Fibroblast of gingiva (primary cell): ENCODE results near the gene CSNK2A1.
"Not testable (repeated sequence)": the region's sequence is repeated elsewhere in the genome, so short reads cannot be mapped to it uniquely, and the experiment has no call there.

Experiments
- DNase-seq: peaks from one replicate; pipeline ENCODE4 v3.0.0-alpha.2; 2011; ENCODE audit warnings: low read depth

Gene CSNK2A1

GRCh38 chr20:454951-455350 lies 88.6 kb downstream of the CSNK2A1 start:
- DNase-seq = no peak

GRCh38 chr20:452021-452420 lies 91.6 kb downstream of the CSNK2A1 start:
- not testable (repeated sequence) for DNase-seq

DNA sequence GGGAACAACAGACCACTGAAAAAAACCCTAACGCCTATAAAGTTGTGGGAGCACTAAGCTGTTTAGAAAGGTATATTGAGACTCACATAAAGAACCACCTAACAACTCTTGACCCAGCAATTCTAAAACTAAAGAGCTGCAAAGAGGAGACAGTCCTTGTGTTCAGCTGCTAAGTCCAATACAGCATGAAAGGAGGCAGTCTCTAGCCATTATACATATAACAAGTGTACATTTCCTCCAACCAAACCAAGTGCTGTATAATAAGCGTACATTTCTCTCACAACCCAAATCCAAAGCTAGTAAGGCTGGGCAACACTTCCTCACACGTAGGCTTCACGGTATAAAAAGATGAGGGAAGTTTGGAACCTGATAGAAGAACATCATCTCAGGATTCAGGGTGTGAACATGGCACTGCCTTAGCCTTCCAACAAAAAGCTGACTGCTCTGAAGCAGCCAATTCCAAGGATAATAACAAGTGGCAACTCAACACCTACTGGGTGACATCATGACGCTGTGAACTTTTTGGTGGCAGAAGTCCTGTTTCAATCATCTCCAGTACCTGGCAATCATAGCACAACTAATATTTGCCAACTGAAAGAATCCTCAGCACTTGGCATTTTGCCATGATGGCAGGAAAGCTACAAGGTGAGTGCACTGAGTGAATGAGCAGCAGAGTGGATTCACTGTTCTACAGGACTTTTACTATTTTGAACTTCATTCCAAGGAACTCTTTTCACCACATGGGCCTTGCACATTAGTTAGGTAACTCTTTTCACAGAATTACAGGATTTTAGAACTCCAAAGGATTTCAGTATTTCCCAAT lies 97.9 kb downstream of the CSNK2A1 start:
- DNase-seq = no peak

- peak; percentile 66 for DNase-seq
These were observed 98.6 kb downstream of the CSNK2A1 start for GRCh38 chr20:444862-445426.

DNA sequence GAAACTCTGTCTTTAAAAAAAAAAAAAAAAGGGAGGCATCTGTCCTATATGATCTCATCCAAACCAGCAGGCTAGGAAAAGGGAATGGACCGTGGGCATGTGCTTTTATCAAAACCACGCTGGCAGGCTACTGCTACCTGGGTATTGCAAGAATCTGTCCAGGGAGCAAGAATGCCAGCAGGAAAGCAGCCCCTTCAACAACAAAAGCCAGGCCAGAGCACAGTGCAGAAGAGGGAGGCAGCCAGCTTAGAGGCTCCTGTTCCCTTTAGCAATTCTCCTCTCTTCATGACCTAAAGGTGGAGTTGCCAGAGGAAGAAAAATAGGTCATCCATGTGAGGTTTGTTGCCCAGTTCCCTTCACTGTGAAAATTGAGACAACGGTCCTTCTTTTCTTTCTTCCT lies 99.5 kb downstream of the CSNK2A1 start:
- no peak for DNase-seq

GRCh38 chr20:443223-443775 lies 100.3 kb downstream of the CSNK2A1 start:
- no peak for DNase-seq

- DNase-seq = no peak
These were observed 103.0 kb downstream of the CSNK2A1 start for GRCh38 chr20:440636-441035.

GRCh38 chr20:440148-440547 lies 103.4 kb downstream of the CSNK2A1 start:
- DNase-seq = no peak

DNA sequence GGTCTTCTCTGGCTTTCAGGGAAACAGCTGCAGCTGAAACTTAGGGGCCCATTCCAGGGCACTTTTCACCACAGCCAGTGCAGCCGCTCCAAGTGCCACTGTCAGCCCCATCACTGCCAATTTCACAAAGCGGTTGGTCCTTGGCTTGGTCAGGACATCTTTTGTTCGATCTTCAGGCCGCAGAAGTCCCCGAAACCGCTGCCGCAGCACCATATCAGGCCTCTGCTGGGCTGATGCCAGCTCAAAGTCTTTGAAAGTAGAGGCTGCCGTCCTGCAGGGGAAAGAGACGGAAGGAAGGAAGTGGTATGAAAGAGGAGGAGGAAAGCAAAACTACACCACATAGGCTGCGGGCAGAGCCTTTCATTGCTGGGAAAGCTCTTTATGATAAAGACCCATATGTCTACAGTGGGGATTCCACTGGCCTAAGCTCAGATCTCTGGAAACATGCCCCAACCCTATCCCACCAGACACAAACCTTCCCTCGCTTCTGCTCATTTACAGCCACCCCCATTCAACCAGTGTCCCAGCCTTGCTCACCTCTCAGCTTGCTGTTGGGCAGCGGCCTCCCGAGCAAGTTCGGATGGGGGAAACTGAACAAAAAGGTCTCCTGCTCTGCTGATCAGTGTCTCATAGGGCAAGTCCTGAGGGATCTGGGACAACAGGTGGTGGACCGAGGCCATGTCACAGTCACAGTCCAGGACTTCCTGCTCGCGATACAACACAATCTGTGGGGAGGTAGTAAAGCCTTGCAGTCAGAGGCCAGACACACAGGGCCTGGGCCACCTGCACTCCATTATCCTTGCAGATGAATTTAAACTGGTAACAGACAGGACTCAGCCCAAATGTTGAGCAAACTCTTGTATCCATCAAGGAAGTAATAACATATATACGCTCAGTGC lies 104.8 kb downstream of the CSNK2A1 start:
- DNase-seq = no peak

DNA sequence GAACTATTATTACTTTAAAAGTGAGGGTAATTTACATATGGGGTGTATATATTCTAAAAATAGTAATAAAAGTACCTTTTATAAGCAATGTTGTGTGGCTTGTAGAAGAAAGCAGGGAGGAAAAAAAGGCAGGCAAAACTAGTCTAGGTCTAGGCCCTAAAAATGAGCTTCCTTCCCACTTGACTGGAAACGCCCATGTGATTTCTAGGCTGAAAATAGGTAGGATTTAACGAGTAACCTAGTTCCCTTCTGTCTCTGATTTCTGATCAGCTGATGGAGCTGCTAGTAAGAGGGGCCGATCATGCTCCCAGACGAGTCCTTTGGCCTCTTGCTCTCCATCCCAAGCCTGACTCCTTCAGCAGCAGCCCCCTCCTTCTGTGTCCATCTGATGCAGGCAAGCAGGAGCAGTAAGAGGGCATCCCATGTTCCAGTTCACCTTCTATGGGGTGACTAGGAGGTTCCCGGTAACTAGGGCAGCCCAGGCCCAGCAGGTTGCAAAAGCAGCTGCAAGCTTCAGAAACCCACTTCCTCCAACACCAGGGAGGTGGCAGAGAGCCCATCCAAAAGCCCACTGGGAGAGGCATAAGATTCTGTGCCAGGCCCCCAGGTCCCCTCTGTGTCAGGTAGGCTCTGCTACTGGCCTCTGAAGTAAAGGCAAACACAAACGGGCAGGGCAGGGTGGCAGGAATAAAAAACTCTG lies 105.7 kb downstream of the CSNK2A1 start:
- no peak for DNase-seq

DNA sequence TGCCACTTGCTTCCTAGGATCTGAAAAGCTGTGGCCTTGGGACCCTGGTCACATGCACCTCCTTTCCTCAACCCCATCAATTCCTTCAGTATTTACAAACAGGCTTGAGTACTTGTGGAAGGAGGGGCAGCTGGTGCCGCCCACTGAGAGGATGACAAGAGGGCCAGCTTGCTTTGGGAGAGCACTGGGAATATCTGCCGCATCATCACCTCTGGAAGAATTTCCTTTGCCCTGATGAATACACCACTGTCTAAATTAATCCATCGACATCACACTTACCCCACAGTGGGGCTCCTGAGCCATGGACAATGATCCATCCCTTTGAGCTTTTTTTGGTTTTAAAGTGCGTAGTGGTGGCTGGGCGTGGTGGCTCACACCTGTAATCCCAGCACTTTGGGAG lies 107.1 kb downstream of the CSNK2A1 start:
- DNase-seq = no peak

DNA sequence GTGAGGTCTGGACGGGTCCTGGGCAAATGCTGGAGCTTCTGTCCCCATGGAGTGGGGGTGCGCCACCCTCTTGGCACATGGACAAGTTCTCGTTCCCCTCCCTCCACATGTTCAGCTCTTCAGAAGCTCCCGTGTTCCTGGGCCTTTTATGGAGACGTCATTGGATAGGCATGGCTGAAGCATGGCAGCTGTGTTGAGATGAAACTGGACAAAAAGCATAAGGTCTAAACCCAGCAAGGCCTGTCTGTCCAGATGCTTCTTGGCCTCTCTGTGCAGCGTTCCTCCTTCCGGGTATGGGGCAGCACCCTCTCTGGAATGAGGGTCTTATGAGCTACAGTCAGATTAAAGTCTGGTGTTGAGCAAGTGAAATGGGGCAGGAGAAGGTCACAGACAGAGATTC lies 108.0 kb downstream of the CSNK2A1 start:
- DNase-seq = no peak

- DNase-seq = no peak
These were observed 108.8 kb downstream of the CSNK2A1 start for GRCh38 chr20:434661-435419.

GRCh38 chr20:434221-434620 lies 109.4 kb downstream of the CSNK2A1 start:
- DNase-seq = no peak

DNA sequence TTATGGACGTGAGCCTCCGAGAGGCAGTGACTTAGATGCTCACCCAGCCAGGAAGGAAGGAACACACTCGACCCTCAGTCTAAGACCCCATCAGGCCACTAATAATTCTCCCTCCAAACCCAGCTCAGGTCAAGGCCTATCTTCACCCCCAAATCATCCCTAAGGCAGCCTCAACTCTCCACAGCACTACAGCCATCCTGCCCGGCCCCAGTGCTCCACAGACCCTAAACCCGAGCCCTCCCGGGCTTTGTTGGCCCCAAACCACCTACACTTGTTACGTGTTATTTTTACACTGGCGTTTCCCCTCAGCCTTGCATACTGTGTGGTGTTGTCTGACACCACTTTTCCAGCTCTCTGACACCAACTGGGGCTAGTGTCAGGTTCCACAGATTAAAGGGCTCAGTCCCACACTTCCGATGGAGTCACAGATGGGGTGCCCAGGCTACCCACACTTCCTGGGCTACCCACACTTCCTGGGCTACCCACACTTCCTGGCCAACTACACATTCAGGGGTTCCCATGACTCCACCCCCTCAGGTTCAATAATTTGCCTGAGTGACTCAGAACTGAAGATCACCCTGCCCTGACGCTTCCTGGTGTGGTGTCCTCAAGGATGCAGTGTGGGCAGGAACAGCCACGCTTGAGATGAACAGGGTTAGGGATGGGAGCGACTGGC lies 110.2 kb downstream of the CSNK2A1 start:
- DNase-seq = no peak

DNA sequence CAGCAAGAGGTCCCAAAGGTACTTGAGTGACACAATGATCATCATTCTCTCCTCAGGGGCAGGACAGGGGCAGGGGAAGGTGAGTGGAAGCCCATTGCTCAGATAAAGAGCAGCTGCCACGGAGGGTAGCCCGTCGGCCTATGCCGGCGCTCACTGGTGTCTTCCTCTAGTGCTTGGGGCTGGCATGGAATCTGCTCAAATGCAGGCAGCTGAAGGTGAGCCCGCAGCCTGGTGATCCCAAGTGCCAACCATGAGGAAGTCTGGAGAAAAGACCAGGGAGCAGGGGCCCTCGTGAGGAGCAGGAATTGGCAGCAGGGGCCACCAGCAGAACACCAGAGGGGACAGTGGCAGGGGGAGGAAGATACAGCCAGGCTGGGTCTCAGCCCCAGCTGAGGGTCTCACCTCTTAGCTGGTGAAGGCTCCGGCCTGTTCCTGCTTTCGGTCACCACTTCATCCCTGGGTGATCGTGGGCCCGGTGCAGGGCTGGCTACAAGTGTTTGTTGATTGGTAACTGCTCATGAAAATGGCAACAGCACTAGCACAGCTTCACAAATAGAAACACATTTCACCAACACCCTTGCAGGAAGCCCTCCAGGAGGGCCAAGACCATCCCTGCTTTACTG lies 110.8 kb downstream of the CSNK2A1 start:
- no peak for DNase-seq

GRCh38 chr20:432208-432607 lies 111.4 kb downstream of the CSNK2A1 start:
- DNase-seq = no peak

DNA sequence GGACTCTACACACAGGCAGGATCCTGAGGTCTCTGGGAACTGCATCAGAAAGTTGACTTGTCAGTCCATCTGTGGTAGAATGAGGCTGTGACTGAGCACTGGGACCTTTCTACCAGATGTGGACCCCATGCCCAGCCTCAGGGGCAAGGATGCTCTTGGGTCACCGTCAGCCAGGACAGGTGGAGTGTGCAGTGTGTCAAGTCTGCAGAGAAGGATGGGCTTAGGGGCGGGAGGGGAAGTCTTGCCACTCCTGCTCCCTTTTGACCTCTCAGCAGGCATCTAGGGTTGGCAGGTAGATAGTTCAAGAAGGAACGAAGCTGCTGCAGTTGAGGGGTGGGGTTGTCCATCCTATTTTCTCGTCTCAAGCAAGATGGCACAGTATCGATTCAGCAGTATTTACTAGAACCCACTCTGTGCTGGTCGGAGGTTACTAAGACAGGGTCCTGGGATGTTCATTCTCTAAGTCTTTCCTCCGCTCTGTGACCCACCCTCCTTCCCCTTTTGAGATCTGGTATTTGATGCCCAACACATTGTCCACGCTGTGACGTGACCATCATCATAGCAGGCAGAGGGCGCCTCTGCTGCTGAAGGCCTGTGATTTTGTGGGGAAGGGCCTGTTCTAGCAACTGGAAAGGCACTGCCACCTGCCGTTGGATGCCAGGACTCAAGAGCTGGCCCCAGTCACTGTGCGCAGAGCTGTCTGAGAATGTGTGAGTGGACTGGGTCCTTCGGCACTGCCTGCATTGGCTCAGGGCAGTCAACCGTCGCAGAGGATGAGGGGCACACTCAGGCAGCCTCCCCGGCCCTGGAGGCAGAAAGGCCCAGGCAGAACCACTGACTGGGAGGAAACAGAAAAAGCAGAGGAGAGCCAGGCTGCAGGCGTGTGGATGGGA lies 112.3 kb downstream of the CSNK2A1 start:
- DNase-seq = peak; percentile 76
